Measurements from ENCODE around the gene HS3ST1.

DNA sequence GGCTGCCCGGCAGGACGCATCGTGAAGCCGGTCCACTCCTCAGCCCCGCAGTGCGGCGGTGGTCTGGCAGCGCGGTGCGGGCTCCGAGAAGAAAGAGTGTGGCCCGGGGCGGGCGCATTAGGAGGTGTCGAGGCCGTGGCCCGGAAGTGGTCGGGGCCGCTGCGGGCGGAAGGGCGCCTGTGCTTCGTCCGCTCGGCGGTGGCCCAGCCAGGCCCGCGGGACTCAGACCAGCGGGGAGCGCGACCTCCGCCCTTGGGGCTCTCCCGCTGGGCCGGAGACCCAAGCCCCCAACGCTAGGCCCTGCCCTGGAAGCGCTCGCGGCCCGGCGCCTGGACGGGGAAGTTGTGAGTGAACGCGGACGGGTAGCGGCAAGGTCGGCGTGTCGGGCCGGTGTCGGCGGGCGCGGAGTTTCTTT is 60.0 kb downstream of the HS3ST1 start:
- no peak for TF ChIP-seq CTCF (conservative IDR thresholded peaks at IDR 0.05; ENCODE audit: low read length)
- TF ChIP-seq EZH2phosphoT487 (IDR thresholded peaks at IDR 0.05; ENCODE audit: borderline replicate concordance) = no peak

Measured in Loucy (cell line).